GM21717 (cell line): ENCODE measurements around the gene DCUN1D2.
"Not testable (repeated sequence)": the region's sequence is repeated elsewhere in the genome, so short reads cannot be mapped to it uniquely, and the experiment has no call there.

Experiments used
- ATAC-seq: cut with Tn5 transposase; IDR thresholded peaks from one replicate; pipeline ENCODE4 v1.9.1; 2021; ENCODE audit warnings: mild to moderate bottlenecking, moderate library complexity; ENCODE audit not compliant: unreplicated experiment

The DCUN1D2 gene

GRCh38 chr13:113490496-113491417 lies at the start of gene DCUN1D2:
Gene DCUN1D2, minus strand, starts transcription at chr13:113490711. Its CDS starts 42 bp downstream, at chr13:113490669.
- peak; percentile 79 for ATAC-seq

GRCh38 chr13:113539822-113540221 lies 49.3 kb upstream of the DCUN1D2 start:
- no peak for ATAC-seq

GRCh38 chr13:113539176-113539575 lies 48.7 kb upstream of the DCUN1D2 start:
- no peak for ATAC-seq

- ATAC-seq: no peak
Measured at GRCh38 chr13:113538689-113539058, 48.2 kb upstream of the DCUN1D2 start.

GRCh38 chr13:113537909-113538688 lies 47.6 kb upstream of the DCUN1D2 start:
- ATAC-seq: no peak

GRCh38 chr13:113537205-113537604 lies 46.7 kb upstream of the DCUN1D2 start:
- no peak for ATAC-seq

- no peak for ATAC-seq
Measured at GRCh38 chr13:113536461-113537110, 46.1 kb upstream of the DCUN1D2 start.

- no peak for ATAC-seq
Measured at GRCh38 chr13:113535381-113535781, 44.9 kb upstream of the DCUN1D2 start.

- ATAC-seq: no peak
Measured at GRCh38 chr13:113534236-113534860, 43.8 kb upstream of the DCUN1D2 start.

- ATAC-seq: no peak
Measured at GRCh38 chr13:113533161-113533840, 42.8 kb upstream of the DCUN1D2 start.

GRCh38 chr13:113532156-113532806 lies 41.8 kb upstream of the DCUN1D2 start:
- no peak for ATAC-seq

GRCh38 chr13:113531041-113531873 lies 40.7 kb upstream of the DCUN1D2 start:
- ATAC-seq: no peak

- no peak for ATAC-seq
Measured at GRCh38 chr13:113528813-113529180, 38.3 kb upstream of the DCUN1D2 start.

GRCh38 chr13:113528101-113528812 lies 37.7 kb upstream of the DCUN1D2 start:
- no peak for ATAC-seq

GRCh38 chr13:113527272-113527958 lies 36.9 kb upstream of the DCUN1D2 start:
- ATAC-seq: no peak

- no peak for ATAC-seq
Measured at GRCh38 chr13:113526466-113527220, 36.1 kb upstream of the DCUN1D2 start.

GRCh38 chr13:113522438-113522837 lies 31.9 kb upstream of the DCUN1D2 start:
- not testable (repeated sequence) for ATAC-seq
